Measurements from ENCODE around the gene RPS19.

Gene RPS19

DNA sequence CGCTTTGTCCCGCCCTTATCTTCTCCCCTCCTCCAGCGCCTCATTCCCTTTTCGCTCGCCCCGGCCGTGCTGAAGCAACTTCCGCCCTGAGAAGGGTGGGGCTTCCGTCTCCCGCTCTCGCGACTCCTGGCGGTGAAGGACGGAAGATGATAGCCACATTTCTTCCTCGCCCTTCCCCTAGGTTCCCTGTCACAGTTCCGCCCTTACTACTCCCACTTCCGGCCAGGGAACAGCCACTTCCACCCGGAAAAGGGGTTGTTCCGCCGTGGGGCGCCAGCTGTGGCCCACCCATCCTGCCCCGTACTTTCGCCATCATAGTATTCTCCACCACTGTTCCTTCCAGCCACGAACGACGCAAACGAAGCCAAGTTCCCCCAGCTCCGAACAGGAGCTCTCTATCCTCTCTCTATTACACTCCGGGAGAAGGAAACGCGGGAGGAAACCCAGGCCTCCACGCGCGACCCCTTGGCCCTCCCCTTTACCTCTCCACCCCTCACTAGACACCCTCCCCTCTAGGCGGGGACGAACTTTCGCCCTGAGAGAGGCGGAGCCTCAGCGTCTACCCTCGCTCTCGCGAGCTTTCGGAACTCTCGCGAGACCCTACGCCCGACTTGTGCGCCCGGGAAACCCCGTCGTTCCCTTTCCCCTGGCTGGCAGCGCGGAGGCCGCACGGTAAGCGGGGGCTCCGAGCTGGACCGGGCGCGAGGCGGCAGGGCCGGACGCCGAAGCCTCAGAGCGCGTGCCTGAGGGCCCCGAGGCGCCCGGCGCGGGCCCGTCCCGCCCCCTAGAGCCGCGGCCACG is at the start of gene RPS19:
Gene RPS19 (plus strand): TSS at position 638 of the 801 bp plus-strand sequence. CDS start 520 bp downstream, outside the sequence.
- DNase-seq (ENCODE audit: low spot score): peak; percentile 99

DNA sequence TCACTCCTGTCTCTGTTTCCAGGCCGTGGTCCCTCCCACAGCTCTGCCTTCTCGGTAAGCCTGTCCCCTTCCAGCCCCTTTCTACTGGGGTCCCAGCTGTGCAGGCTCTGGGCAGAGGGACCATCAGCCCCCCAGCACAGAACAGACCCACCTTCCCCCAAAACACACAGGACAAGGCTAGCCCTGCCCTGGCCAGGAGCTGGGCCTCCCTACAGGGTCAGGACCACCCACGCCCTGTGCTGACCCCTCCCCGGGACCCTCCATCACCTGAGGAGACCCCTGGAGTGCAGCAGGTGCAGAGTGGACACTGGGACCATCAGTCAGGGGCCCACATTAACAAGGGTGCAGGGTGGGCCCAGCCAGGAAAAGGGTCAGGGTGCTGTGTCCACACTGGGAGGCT is 49.8 kb upstream of the RPS19 start:
- no peak for DNase-seq (ENCODE audit: low spot score)

DNA sequence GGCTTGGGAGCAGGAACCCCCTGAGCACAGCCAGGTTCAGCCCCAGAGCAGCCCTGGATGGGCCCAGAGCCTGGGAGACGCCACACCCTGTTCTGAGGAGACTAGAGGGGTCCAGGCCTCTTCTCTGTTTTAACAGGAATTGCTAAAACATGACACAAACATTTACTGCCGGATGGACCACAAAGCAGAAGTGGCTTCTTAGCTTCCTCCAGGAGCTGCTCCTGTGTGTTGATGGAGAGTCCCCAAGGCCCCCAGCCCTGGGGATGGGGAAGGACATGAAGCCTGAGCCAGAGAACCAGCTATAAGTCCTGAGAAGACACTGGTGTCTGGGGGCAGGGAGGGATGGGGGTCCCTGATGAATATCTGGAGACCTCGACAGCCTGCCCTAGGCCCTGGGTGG is 49.0 kb upstream of the RPS19 start:
- DNase-seq (ENCODE audit: low spot score): peak; percentile 12

- no peak for DNase-seq (ENCODE audit: low spot score)
Measured at GRCh38 chr19:41811981-41812380, 48.1 kb upstream of the RPS19 start.

- DNase-seq (ENCODE audit: low spot score): no peak
Measured at GRCh38 chr19:41813911-41814310, 46.1 kb upstream of the RPS19 start.

- DNase-seq (ENCODE audit: low spot score): no peak
Measured at GRCh38 chr19:41815301-41815700, 44.8 kb upstream of the RPS19 start.

- no peak for DNase-seq (ENCODE audit: low spot score)
Measured at GRCh38 chr19:41816761-41817160, 43.3 kb upstream of the RPS19 start.

- DNase-seq (ENCODE audit: low spot score): peak; percentile 54
Measured at GRCh38 chr19:41821003-41821735, 38.9 kb upstream of the RPS19 start.

- DNase-seq (ENCODE audit: low spot score): no peak
Measured at GRCh38 chr19:41837981-41838708, 21.9 kb upstream of the RPS19 start.

DNA sequence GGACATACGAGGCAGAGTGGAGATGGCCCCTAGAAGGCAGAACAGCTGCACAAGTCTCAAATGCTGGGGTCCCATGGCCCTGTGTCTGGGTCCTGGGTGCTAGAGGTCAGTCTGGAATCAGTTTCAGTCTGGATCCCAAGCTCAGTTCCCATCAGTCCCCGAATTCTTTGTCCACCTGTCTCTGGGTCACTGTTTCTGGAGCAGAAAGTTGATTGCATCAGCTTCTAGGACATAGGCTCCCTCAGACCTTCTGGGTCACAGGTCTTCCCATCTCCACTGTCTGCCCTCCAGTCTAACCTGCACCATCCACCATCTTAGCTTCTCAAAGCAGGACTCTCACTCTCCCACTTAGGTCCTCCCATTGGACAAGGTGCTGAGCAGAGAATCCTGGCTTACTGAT is 20.8 kb upstream of the RPS19 start:
- DNase-seq (ENCODE audit: low spot score): no peak

GRCh38 chr19:41843371-41843770 is 16.7 kb upstream of the RPS19 start:
- DNase-seq (ENCODE audit: low spot score): no peak

DNA sequence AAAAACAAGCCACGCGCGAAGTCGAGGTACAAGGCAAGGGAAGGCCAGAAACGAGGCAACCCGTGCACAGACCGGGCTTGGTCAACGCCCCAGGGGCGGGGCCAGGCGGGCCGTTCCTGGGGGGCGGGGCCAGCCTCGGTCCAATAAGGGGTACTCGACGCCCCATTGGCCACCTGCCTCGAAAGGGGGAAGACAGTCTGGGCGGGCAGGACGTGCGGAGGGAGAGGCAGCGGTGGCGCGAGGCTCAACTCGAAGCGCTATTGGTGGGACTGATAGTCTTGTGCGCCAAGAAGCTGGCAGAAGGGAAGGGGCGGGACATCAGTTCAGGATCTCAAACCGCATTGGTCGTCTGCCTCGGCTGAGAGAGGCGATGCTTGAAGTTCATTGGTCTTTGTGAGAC is 15.5 kb upstream of the RPS19 start, which contains the start of gene LYPD4:
Gene LYPD4 (minus strand): TSS at position 83 of the 400 bp plus-strand sequence. CDS start 5,398 bp downstream, outside the sequence.
- no peak for DNase-seq (ENCODE audit: low spot score)

- no peak for DNase-seq (ENCODE audit: low spot score)
Measured at GRCh38 chr19:41845001-41845050, 15.2 kb upstream of the RPS19 start, which contains the start of gene DMRTC2. Gene DMRTC2, plus strand, starts transcription at chr19:41845042. Its CDS starts 2,387 bp downstream, at chr19:41847429.

- DNase-seq (ENCODE audit: low spot score): no peak
Measured at GRCh38 chr19:41845051-41845590, 14.9 kb upstream of the RPS19 start.

GRCh38 chr19:41847351-41848105 is 12.5 kb upstream of the RPS19 start:
- DNase-seq (ENCODE audit: low spot score): no peak

DNA sequence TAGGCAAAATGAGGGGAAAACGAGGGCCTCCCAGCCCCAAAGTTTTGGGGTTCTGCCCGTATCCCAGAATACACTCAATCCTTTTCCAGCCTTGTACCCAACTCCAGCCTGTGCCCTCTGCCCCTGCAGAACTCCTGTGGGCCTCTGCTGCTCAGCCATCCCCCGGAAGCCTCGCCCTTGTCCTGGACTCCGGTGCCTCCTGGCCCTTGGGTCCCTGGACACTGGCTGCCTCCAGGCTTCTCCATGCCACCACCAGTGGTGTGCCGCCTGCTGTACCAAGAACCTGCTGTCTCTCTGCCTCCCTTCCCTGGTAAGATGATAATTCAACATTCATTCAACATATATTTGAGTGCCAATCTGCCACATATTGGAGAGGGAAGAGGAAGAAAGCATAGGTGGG is 11.4 kb upstream of the RPS19 start:
- no peak for DNase-seq (ENCODE audit: low spot score)

- no peak for DNase-seq (ENCODE audit: low spot score)
Measured at GRCh38 chr19:41849067-41849466, 11.0 kb upstream of the RPS19 start.

DNA sequence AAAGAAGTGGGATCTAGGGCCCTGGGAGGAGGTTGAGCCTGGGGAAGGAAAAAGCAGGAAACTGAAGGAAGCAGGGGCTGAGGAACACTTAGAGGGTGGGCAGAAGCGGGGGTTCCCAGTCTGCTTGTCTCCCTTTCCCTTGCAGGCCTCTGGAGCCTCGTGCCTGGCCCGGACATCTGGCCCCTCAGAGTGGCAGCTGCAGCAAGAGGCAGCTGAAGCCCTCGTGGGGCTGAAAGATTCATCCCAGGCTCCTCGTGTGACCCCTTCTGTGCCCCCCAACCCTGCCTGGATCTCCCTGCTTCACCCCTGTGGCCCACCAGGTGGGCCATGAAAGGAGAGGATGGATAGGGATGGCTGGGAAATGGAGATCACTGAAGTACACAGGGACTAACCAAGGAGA is 9.7 kb upstream of the RPS19 start:
- DNase-seq (ENCODE audit: low spot score): no peak

GRCh38 chr19:41851456-41851855 is 8.6 kb upstream of the RPS19 start:
- DNase-seq (ENCODE audit: low spot score): no peak

- DNase-seq (ENCODE audit: low spot score): no peak
Measured at GRCh38 chr19:41853344-41853743, 6.7 kb upstream of the RPS19 start.

DNA sequence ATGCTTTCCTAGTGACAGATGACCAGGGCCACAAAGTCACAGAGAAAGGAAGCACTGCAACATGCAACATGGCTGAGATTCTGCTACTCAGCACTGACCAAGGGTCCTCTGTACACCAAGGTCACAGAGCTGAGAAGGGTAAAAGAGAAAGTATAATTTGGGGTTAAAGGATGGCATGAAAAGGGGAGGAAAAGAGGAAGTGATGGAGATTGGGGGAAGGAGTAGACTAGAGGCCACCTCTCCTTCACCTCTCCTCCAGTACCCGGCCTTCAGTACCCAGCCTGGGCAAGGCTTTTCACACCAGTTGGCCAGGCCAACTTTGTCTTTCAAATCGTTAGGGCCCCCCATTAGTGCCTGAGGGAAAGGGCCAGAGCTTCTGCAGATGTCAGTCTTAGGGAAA is 6.3 kb upstream of the RPS19 start:
- no peak for DNase-seq (ENCODE audit: low spot score)

DNA sequence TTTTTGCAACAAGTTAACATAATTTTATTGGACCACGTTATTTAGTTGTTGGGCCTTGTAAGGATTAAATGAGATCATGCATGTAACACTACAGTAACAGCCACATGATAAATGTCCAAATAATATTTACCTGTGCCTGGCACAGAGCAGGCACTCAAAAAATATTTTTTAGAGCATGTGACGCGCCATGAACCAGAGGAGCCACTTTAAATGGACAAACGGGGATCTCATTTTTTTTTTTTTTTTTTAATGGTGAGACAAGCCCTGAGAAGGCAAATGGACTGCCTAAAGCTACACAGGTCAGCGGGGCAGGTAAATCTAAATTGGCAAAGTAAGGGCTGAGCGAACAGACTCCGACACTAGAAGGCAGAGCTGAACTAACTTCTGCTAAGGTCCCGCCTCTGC is 840 bp upstream of the RPS19 start:
- DNase-seq (ENCODE audit: low spot score): no peak
